Omental fat pad (tissue), 4 donors: ENCODE results near the gene MMP26. TPM values are rescaled to one million over a fixed set of nuclear protein-coding genes. Genes with fewer than 3 reads are reported as not detected.

Experiments used
- ATAC-seq: fragments of 150-250 bp; one replicate; pipeline ENCODE4 v1.9.1; 2016; ENCODE audit warnings: mild to moderate bottlenecking, moderate library complexity; ENCODE audit not compliant: low FRiP score
- DNase-seq: peaks from one replicate; pipeline ENCODE4 v3.0.0-alpha.2; 2019; ENCODE audit warnings: low spot score
- CTCF ChIP-seq, 3 donors: fragments of 450-650 bp; IDR thresholded peaks; one replicate each; pipeline ENCODE4 v1.5.1; 2016 to 2017; ENCODE audit warnings: antibody characterized with exemption in 3 of 3, mild to moderate bottlenecking in 3 of 3, moderate library complexity in 2 of 3
- total RNA-seq, 4 donors: library from RNA; depleted of rRNA; stranded (reverse); fragments of >200 nt; gene quantifications; one replicate each; pipeline ENCODE4 v1.1.0, GENCODE V29; 2016

Gene MMP26
- total RNA-seq, result not detected

GRCh38 chr11:4704054-4704789 lies at the start of gene MMP26:
MMP26 (plus strand) TSS chr11:4704784.
- TF ChIP-seq CTCF (IDR thresholded peaks at IDR 0.05), result no peak
- ATAC-seq (no peak), DNase-seq (no peak)

GRCh38 chr11:4658629-4659445 lies 45.7 kb upstream of the MMP26 start:
- no peak for ATAC-seq
- no peak for TF ChIP-seq CTCF (IDR thresholded peaks at IDR 0.05)
- DNase-seq, result no peak

GRCh38 chr11:4662876-4663275 lies 41.7 kb upstream of the MMP26 start:
- no peak for DNase-seq
- no peak for TF ChIP-seq CTCF (IDR thresholded peaks at IDR 0.05)

GRCh38 chr11:4664183-4664582 lies 40.4 kb upstream of the MMP26 start:
- DNase-seq (no peak), ATAC-seq (no peak)
- TF ChIP-seq CTCF (IDR thresholded peaks at IDR 0.05), result no peak

More at GRCh38 chr11:4662876-4663275, 41.7 kb upstream of the MMP26 start:
- ATAC-seq, result no peak

GRCh38 chr11:4664786-4665185 lies 39.8 kb upstream of the MMP26 start:
- TF ChIP-seq CTCF (IDR thresholded peaks at IDR 0.05), result no peak
- ATAC-seq (no peak), DNase-seq (no peak)

- DNase-seq (no peak), ATAC-seq (peak; percentile 44)
- TF ChIP-seq CTCF (IDR thresholded peaks at IDR 0.05), result no peak
These were observed 39.2 kb upstream of the MMP26 start for GRCh38 chr11:4665424-4665823.
